HFF-Myc (cell line): ENCODE results near the gene VPS37C.

Source experiments
- DNase-seq: peaks from one replicate; pipeline ENCODE4 v3.0.0-alpha.2; 2011; ENCODE audit warnings: low read depth; ENCODE audit errors: extremely low read depth
- H3K4me3 ChIP-seq: replicated peaks from 2 replicates; pipeline ENCODE4 v1.5.1; 2011; ENCODE audit warnings: low read depth, mild to moderate bottlenecking, control low read depth, low read length
- CTCF ChIP-seq: IDR thresholded peaks from 2 replicates; pipeline ENCODE4 v1.5.1; 2012; ENCODE audit warnings: mild to moderate bottlenecking, low read depth, low read length, control low read depth; ENCODE audit errors: missing control alignments

The VPS37C gene

GRCh38 chr11:61118004-61118403, 43.2 kb downstream of the VPS37C start:
- no peak overlapping the region for H3K4me3 ChIP-seq
- DNase-seq: no peak
- no peak for TF ChIP-seq CTCF

DNA sequence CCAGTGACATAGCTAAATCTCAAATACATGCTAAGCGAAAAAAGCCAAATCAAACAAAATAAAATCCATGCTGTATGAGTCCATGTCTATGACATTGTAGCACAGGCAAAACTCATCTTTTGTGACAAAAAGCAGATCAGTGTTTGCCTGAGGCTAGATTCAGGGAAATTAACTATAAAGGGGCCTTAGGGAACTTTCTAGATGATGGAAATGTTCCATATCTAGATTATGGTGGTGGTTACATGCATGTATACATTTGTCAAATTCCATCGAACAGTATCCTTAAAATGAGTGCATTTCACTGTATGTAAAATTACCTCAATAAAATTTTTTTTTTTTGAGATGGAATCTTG, 44.1 kb downstream of the VPS37C start:
- no peak for DNase-seq
- no peak for TF ChIP-seq CTCF
- H3K4me3 ChIP-seq: no peak overlapping the region

GRCh38 chr11:61116426-61117167, 44.6 kb downstream of the VPS37C start:
- TF ChIP-seq CTCF: no peak
- no peak overlapping the region for H3K4me3 ChIP-seq
- DNase-seq: no peak

DNA sequence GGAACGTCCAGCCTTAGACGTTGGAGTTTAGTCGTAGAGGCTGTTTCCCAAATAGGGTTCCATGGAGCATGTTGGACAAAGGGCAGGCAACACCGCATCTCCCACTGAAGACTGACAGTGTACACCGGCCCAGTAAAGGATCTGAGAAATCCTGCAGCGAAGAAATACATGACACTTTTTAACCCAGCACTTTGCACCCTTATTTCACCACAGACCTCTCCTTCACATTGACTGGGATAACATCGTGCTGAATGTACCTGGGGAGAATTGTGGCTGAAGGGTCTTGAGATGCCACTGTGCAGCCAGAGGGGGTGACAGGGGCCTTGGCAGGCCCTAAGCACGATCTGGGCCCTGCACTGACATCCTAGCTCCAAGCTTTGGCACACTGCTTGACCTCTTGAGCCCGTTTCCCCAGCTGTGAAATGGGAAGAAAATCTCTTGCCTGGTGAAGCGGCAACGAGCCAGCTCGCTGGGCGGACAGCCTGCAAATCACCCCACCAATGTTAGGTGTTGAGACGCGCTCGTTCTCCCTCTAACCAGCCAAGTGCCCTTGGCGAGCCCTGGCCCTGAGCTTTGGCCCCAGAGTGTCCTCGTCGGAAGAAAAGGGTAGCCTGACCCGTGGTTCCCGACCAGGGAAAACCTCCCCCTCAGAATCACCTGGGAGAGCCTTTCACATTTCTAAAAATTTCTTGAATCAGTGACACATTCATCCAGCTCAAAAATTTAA, 45.6 kb downstream of the VPS37C start:
- no peak for DNase-seq
- TF ChIP-seq CTCF: no peak
- no peak overlapping the region for H3K4me3 ChIP-seq

- TF ChIP-seq CTCF: no peak
- no peak overlapping the region for H3K4me3 ChIP-seq
- no peak for DNase-seq
These were observed 46.3 kb downstream of the VPS37C start for GRCh38 chr11:61114913-61115312.

DNA sequence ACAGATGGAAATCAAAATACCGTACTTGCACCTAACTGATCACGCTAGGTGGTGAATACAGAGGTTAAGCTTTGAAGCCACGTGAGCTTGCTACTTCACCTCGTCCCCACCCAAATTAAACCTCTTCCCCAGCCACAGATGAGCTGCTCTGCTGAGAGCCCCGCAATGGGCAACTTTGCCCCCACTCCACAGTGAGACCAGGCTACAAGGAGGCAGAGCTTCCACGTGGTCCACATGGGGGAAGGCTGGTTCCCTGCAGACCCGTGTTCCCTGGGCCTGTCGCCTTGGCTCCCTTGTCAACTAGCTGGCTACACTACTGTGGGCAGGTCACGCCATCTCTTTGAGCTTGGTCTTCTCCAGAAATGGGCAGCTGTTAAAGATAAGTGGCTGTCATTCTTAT, 48.0 kb downstream of the VPS37C start:
- DNase-seq: no peak
- TF ChIP-seq CTCF: no peak

More for the DNA sequence above, 48.0 kb downstream of the VPS37C start:
- no peak overlapping the region for H3K4me3 ChIP-seq
